OCI-M2 (cell line): Measurements from ENCODE around the gene NAV3.

ENCODE experiments used
- DNase-seq: peaks from one replicate; lab custom pipeline; 2025; ENCODE audit not compliant: unreplicated experiment; lab: John Stamatoyannopoulos, UW

The NAV3 gene

GRCh38 chr12:77919450-77919849 lies 88.8 kb downstream of the NAV3 start:
- no peak for DNase-seq

GRCh38 chr12:77923882-77924281 lies 93.2 kb downstream of the NAV3 start:
- DNase-seq = no peak

GRCh38 chr12:77924703-77925102 lies 94.0 kb downstream of the NAV3 start:
- no peak for DNase-seq

- DNase-seq = peak; percentile 9
These were observed 94.9 kb downstream of the NAV3 start for GRCh38 chr12:77925536-77926108.

- no peak for DNase-seq
These were observed 97.4 kb downstream of the NAV3 start for GRCh38 chr12:77928078-77928477.

- no peak for DNase-seq
These were observed 101.5 kb downstream of the NAV3 start for GRCh38 chr12:77932216-77932615.

GRCh38 chr12:77938301-77938700 lies 107.6 kb downstream of the NAV3 start:
- no peak for DNase-seq

- no peak for DNase-seq
These were observed 109.3 kb downstream of the NAV3 start for GRCh38 chr12:77940011-77940423.

- no peak for DNase-seq
These were observed 109.9 kb downstream of the NAV3 start for GRCh38 chr12:77940567-77940966.

GRCh38 chr12:77941401-77941800 lies 110.7 kb downstream of the NAV3 start:
- no peak for DNase-seq

- no peak for DNase-seq
These were observed 112.8 kb downstream of the NAV3 start for GRCh38 chr12:77943466-77943865.

- no peak for DNase-seq
These were observed 115.9 kb downstream of the NAV3 start for GRCh38 chr12:77946541-77947061.

GRCh38 chr12:77947330-77947729 lies 116.6 kb downstream of the NAV3 start:
- no peak for DNase-seq

- DNase-seq = no peak
These were observed 117.1 kb downstream of the NAV3 start for GRCh38 chr12:77947746-77948145.

GRCh38 chr12:77949943-77950342 lies 119.2 kb downstream of the NAV3 start:
- no peak for DNase-seq

- DNase-seq = no peak
These were observed 123.0 kb downstream of the NAV3 start for GRCh38 chr12:77953528-77954205.

- no peak for DNase-seq
These were observed 123.5 kb downstream of the NAV3 start for GRCh38 chr12:77954206-77954555.

GRCh38 chr12:77957062-77957461 lies 126.4 kb downstream of the NAV3 start:
- no peak for DNase-seq

- DNase-seq = no peak
These were observed 133.0 kb downstream of the NAV3 start for GRCh38 chr12:77963576-77964178.

- DNase-seq = no peak
These were observed 135.1 kb downstream of the NAV3 start for GRCh38 chr12:77965790-77966189.

GRCh38 chr12:77968021-77968420 lies 137.3 kb downstream of the NAV3 start:
- no peak for DNase-seq

- DNase-seq = no peak
These were observed 137.9 kb downstream of the NAV3 start for GRCh38 chr12:77968571-77968970.
